ENCODE results near the gene MYL4.

GRCh38 chr17:47177261-47177660 lies 31.9 kb upstream of the MYL4 start:
- TF ChIP-seq POLR2AphosphoS5 (IDR thresholded peaks at IDR 0.05; ENCODE audit: low read depth, low read length): no peak
- TF ChIP-seq CTCF (IDR thresholded peaks at IDR 0.05; ENCODE audit: control extremely low read depth in 1 of 3, insufficient read depth in 1 of 3, low read depth in 1 of 3, low read length in 3 of 3): no peak
- no peak for TF ChIP-seq POLR2A (IDR thresholded peaks at IDR 0.05; ENCODE audit: control extremely low read depth in 1 of 2, low read depth in 2 of 2, low read length in 2 of 2)
- TF ChIP-seq RAD21 (IDR thresholded peaks at IDR 0.05 in 1 of 2, conservative IDR thresholded peaks at IDR 0.05 in 1 of 2; ENCODE audit: low read depth in 2 of 2, low read length in 2 of 2): no peak
- TF ChIP-seq SP1 (IDR thresholded peaks at IDR 0.05; ENCODE audit: low read depth, low read length): no peak
- no peak for TF ChIP-seq ZNF274 (IDR thresholded peaks at IDR 0.05; ENCODE audit: borderline replicate concordance, extremely low read depth, low read length)
- TF ChIP-seq ATF2 (IDR thresholded peaks at IDR 0.05; ENCODE audit: low read length): no peak
